Right renal pelvis (tissue), 4 donors: Measurements from ENCODE around the gene ARHGEF26. TPM values are rescaled to one million over a fixed set of nuclear protein-coding genes. Genes with fewer than 3 reads are reported as not detected.
"Not testable (repeated sequence)": the region's sequence is repeated elsewhere in the genome, so short reads cannot be mapped to it uniquely, and the experiment has no call there.

Source experiments
- DNase-seq, 4 donors: peaks; one replicate each; pipeline ENCODE4 v3.0.0-alpha.2; 2013; ENCODE audit warnings: low read depth in 4 of 4, low spot score in 3 of 4, missing footprints in 1 of 4
- polyA plus RNA-seq, 4 donors: library from polyadenylated mRNA; unstranded; fragments of 120-200 nt; gene quantifications; one replicate each; pipeline ENCODE4 v1.2.1, GENCODE V29; 2013; ENCODE audit not compliant: insufficient read length in 4 of 4

Gene ARHGEF26, protein sequence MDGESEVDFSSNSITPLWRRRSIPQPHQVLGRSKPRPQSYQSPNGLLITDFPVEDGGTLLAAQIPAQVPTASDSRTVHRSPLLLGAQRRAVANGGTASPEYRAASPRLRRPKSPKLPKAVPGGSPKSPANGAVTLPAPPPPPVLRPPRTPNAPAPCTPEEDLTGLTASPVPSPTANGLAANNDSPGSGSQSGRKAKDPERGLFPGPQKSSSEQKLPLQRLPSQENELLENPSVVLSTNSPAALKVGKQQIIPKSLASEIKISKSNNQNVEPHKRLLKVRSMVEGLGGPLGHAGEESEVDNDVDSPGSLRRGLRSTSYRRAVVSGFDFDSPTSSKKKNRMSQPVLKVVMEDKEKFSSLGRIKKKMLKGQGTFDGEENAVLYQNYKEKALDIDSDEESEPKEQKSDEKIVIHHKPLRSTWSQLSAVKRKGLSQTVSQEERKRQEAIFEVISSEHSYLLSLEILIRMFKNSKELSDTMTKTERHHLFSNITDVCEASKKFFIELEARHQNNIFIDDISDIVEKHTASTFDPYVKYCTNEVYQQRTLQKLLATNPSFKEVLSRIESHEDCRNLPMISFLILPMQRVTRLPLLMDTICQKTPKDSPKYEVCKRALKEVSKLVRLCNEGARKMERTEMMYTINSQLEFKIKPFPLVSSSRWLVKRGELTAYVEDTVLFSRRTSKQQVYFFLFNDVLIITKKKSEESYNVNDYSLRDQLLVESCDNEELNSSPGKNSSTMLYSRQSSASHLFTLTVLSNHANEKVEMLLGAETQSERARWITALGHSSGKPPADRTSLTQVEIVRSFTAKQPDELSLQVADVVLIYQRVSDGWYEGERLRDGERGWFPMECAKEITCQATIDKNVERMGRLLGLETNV
- 10 to 100 TPM; 14.5 to 17.3 (median 15.7) TPM for polyA plus RNA-seq

DNA sequence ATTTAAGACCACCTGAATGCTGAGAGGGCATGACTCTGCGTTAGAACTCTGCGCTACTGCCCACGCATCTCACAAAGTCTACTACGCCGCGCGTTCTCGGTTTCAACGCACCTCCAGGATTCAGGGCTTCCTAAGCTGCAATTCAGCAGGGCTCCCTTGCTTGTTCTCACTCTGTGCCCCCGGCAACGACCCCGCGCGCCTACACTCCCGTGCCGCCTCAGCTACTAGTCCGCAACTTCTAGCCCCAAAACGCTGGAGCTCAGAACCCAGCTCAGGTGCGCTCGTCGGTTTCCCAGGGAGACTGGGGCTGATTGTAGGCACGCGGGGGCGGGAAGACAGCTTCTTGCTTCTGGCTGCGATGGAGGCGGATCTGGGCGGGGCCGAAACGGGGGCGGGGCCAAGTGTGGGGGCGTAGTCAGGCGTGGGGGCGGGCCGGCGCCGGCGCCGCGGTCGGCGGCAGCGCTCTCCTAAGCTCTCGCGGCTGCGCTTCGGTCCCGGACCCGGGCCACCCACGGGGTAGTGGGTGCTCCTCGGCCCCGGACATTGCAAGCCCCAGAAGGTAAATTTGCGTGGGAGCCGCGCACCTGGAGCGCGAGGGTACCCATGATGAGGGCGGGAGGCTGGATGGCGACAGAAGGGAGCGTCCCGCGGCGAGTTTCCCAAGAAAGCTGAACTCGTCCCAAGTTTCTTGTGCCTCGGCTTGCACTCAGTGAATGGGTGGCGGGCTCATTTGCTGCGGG is at the start of gene ARHGEF26:
Gene ARHGEF26 (plus strand): TSS at position 430 of the 740 bp plus-strand sequence. CDS start 603 bp downstream, outside the sequence.
- peak; percentile 71 to 79 (median 74) for DNase-seq

DNA sequence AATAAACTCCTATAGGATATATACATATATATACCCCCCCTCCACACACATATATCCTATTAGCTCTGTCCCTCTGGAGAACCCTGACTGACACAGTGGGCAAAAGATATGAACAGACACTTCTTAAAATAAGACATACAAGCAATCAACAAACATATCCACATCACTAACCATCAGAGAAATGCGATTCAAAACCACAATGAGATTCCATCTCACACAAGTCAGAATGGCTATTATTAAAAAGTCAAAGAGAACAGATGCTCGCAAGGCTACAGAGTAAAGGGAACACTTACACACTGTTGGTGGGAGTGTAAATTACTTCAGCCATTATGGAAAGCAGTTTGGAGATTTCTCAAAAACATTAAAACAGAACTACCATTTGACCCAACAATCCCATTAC is 46.2 kb upstream of the ARHGEF26 start:
- no peak for DNase-seq

DNA sequence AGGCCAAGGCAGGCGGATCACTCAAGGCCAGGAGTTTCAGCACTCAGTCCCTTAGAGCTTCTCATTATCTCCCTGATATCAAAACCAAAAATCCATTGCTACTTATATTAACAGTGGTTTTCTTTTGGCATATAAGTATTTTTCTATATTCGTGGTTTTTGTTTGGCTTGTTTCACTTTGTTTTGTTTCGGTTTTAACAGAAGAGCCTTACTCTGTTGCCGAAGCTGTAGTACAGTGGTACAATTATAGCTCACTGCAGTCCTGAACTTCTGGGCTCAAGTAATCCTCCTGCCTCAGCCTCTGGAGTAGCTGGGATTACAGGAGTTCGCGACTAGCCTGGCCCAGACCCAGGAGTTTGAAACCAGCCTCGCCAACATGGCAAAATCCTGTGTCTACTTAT is 42.5 kb upstream of the ARHGEF26 start:
- no peak for DNase-seq

DNA sequence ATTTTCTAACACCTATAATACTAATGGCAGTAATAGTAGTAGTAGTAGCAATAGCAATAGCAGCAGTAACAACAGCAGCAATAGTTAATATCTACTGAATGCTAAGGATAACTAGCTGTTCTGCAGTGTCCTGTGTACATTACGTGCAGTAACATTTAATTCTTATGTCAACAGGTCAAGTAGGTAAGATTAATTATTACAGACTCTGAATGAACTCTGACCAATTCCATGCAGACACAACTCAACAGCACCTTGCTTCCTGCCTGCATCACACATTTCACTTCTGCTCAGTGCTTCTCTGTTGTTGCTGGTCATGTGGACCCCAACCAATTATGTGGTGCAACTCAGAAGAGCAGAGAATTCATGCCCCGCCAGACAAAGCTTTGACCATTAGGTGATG is 39.9 kb upstream of the ARHGEF26 start:
- DNase-seq = no peak

DNA sequence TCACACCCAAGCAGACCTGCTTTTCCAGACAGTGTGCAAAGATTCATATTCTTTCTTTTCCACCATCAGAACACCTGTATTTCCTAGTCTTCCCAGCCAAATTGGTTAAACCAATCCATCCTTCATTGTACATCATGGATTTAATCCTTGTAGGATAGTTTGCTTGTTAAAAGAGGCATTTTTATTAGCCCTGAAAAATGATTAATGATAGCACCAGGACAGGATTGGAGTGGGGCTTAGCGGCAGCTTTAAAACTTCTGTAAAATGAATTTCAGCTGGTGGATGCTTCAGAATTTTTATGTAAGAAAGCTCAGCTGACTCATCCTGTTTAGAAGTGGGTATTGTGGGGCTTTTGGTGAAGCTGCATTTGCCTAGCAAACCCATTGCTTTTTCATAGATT is 36.1 kb upstream of the ARHGEF26 start:
- peak in 1 of 4 donors; percentile 10 for DNase-seq

DNA sequence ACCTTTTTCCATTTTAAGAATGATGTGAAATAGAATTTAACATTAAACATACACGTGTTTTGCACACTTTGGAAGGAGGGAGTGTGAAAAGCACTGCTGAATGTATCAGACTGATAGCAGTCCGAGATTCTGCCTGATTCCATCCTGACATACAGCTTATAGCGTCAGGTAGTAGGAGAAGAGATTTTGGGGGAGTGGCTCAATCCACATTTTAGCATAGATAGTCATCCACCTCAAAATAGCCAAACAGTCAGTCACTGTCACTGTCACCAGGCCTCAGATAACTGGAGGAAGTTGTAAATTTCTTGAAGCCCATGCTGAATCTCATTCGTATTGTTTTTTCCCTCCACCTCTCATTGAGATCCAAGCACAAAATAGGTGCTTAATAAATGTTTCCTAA is 35.4 kb upstream of the ARHGEF26 start:
- DNase-seq = no peak

DNA sequence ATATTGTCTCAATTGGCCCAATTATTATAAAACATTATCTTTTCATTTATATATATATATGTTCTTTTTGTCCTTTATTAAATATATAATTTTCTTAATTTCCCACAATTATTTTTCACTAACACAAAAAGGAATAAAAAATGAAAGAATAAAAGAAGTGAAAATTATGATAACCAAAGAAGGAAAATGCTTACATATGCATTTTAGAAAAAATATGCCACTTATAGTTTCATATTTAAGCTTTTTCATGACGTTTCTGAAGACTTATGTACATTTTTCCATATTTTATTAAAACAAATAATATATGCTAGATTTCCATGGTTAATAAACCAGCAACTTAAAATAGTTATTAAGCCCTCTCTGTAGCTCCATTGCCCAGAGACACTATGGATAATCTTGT is 34.9 kb upstream of the ARHGEF26 start:
- no peak for DNase-seq

DNA sequence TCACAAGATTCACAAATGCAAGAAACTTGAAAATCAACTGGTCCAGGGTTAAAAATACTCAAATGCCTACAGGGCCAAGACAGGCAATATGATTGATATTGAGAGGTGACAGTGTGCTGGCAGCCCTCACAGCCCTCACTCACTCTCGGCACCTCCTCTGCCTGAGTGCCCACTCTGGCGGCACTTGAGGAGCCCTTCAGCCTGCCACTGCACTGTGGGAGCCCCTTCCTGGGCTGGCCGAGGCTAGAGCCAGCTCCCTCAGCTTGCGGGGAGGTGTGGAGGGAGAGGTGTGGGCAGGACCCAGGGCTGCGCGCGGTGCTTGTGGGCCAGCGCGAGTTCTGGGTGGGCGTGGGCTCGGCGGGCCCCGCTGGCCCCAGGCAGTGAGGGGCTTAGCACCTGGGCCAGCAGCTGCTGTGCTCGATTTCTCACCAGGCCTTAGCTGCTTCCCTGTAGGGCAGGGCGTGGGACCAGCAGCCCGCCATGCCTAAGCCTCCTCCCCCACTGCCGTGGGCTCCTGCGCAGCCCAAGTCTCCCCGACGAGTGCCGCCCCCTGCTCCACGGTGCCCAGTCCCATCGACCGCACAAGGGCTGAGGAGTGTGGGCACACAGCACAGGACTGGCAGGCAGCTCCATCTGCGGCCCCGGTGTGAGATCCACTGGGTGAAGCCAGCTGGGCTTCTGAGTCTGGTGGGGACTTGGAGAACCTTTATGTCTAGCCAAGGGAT is 33.3 kb upstream of the ARHGEF26 start:
- DNase-seq = not testable (repeated sequence)

DNA sequence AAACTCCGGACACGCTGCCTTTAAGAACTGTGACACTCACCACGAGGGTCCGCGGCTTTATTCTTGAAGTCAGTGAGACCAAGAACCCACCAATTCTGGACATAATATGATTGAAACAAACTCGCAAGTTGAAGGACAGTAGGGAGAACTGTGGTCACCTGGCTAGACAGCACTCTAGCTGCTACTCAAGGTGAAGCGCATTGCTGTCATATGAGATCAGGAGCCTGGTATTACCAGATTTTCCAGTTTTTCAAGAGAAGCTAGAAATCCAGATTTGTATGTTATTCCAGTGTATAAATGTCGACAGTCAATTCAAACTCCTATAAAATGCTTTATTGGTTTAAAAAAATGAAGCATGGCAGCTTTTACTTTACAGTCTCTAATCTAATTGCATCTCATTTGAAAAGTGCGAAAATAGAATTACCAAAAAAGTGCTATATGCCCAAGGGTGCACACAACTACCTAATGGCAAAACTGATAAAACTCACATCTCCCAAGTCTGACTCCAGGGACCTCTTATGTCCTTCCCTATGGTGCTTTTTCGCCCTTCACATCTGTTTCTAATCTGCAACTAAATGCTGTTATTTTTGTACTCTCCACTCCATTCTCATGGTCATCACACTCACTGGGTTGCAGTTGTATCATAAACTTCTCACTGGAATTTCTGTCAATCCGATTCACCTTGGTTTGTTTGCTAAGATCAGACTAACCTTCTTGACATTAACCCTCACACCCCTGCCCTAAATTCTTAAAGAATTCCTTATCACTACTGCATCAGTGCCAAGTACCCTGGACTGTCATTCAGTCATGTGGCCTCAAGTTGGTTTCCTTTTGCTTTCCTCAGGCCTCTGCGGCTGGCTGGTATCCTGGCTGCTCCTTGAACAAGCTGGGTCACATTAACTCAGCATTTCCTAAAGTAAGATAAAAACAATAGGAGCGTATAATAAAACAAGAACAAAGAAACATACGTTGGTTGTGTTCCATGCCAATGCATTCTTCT is 31.5 kb upstream of the ARHGEF26 start:
- no peak for DNase-seq

DNA sequence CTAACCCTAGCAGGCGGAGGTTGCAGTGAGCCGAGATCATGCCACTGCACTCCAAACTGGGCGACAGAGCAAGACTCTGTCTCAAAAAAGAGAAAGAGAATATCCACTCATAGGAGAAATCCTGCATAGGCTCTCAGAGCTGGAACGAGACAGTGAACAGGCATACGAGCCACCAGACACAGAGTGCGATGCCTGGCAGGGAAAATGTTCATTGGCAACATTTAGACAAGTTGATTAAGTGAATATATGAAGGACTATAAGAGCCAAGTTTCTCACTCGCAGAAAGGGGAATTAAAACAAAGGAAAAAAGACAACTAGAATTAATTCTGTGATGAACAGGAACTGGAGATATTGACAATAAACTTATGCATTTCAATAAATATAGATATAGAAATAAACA is 27.1 kb upstream of the ARHGEF26 start:
- no peak for DNase-seq

DNA sequence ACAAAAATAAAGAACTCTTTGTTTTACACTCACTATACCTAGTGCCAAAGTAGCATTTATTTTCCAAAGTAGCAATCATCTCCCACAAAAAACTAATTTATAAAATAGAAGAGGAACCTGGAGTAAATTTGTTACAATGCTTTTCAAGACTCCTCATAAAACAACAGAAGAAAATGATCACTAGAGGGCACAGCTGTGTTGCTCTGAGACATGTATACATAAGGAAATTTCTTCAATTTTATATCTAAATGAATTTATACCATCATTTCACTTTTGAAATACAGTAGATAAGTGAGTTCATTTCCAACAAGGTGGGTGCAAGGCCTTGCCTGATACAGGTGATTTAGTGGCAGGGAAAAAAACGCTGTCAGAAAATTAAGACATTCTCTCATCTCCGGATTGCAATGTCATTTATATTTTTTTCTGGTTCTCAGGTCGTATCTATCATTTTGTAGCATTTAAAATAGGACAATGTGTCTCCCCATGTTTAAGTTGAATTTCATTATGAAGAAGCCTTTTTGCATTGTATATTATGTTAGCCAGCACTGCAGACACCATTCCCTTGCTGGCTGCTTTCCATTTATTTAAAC is 25.3 kb upstream of the ARHGEF26 start:
- DNase-seq = no peak

DNA sequence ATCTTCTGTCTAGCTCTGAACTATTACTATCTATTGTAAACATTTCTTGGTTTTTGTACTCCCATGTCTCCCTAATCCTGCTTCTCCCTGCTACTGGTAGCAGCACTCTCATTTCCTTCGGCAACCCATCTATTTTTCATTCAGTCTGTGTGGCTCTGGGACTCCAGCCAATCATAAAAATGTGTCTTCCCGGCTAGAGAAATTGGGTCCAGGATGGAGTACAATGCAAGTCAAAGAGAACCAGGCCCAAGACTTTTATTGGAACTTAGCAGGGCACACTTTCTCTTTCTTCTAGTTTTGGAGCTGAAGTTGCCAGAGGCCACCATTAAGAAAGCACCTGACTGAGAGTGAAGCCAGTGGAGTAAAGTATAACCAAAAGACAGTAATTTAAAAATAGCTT is 22.8 kb upstream of the ARHGEF26 start:
- DNase-seq = no peak

DNA sequence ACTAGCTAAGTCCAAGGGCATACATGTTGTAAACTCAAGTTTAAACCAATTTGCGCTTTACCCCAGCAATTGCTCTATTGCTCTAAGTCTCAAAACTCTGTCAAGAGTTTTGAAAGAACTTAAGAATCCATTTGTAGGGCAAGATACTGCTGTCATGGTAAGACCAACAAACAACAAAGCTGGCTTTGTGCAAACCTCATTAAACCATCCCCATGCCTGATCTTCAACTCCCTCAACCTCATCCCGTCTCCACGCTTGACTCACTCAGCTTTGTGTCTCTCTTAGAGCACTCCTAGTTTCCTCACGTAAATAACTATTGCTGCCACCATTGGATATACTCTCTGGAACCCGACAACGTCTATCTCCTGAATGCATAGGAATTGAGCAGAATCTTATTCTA is 20.6 kb upstream of the ARHGEF26 start:
- no peak for DNase-seq

DNA sequence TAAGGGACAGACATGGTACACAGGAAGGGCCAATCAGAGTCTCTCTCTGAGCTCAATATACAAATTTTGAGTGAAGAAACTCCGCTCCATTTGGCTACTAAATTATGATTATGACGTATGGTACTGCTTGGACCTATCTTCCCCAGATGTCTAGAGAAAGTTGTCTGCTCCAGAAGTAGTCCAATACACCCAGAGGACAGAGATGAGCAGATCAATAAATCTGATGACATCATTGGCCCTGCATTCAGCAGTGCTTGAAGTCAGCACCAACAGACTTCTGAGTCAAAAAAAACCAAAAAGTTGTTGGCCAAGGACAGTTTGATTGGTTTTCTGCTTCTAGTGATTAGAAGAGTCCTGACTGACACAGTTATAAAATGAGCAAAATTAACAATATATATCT is 19.9 kb upstream of the ARHGEF26 start:
- DNase-seq = no peak

DNA sequence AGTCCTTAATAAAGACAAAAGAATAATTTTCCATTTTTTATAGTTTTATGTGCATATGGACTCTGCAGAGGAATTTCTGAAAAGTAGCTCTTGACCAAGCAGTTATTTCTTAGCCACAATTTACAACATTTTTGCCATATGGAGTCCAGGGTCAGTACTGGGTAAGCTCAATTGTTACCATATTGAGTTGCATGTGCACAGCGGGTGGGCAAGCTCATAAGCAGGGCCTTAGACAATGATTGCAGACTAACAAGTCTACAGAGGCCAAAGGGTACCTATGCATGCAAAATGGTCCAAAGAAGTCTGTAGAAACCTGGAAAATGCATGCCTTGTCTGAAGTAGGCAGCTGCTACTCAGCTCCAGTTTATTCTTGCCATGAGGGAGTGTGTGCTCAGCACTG is 19.0 kb upstream of the ARHGEF26 start:
- DNase-seq = no peak

DNA sequence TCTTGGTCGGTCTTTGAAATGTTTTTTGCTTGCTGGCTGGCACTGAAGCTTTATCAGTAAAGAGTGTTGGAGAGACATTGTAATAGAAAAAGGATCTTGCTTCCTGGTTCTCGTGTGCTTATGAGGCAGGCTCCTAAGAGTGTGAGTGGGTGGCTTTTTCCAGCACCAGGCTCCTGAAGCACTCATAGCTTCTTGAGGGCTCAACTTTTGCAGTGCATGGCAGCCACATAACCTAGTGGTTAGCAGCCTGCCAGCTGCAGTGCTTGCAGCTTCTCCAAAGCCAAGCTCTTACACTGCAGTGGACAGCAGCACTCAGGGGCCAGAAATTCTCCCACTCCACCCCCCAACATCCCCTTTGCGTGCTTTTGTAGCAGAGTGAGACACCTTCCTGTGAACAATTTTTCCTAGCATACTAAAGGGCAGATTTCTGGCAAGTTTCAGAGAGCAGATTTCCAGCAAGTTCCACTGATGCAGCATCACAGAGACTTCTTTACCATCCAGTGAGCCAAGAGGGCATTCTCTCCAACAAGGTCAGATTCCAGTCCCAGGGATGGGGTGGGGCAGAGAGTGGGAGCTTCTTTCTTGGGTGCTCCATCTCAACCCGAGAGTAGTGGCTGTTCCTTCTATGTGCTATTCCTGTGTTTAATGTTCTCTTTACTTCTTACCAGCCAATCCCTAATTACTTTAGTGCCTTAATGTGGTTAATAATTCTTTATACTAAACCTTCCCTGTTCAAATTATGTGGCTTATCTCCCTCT is 15.8 kb upstream of the ARHGEF26 start:
- no peak for DNase-seq

DNA sequence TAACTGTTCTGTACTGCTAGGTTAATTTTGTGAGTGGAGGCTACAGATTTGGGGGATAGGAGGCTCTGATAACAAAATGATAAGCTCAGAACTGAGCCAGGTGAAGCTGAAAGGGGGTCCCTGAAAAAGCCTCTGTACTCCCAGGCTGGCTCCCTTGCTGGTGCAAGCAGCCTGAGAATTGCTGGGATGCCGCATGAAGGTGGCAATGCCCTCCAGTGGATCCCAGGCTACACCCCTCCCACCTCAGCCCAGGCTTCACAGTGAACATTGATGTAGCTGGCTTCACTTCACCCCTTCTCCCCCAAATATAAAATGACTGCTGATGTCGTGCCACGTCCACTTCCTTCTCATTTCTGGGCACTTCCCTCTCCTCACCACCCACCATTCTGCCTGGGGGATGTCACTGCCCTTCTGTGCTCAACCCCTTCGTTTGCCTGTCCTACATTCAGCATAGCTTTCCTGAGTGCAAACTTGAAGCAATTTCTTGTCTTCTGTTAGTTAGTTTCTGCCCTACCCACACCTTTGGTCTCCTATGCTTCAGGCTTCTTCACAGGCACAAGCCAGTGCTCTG is 9.7 kb upstream of the ARHGEF26 start:
- DNase-seq = no peak
